ENCODE data around the gene MIPEP.

DNA sequence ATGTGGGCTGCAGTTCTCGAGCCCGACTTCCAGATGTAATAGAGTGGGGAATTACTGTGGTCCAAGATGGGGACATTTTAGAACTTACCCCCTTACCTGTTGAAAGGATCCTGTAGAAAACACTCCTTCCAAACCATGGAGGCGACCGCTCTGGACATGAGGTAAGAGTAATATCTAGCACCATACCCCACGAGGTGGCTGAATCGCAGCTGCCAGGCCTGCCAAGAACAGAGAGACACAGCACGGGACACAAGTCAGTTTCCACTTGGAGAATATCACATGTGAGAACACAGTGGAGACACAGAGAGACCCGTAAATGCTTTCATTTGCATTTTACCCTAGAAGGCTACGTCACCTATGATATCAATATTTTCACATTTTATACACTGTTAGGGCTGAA is 129.2 kb downstream of the MIPEP start:
- TF ChIP-seq EZH2 (IDR thresholded peaks at IDR 0.05; ENCODE audit: low read length, missing control alignments): no peak
- TF ChIP-seq, protein P1, sequence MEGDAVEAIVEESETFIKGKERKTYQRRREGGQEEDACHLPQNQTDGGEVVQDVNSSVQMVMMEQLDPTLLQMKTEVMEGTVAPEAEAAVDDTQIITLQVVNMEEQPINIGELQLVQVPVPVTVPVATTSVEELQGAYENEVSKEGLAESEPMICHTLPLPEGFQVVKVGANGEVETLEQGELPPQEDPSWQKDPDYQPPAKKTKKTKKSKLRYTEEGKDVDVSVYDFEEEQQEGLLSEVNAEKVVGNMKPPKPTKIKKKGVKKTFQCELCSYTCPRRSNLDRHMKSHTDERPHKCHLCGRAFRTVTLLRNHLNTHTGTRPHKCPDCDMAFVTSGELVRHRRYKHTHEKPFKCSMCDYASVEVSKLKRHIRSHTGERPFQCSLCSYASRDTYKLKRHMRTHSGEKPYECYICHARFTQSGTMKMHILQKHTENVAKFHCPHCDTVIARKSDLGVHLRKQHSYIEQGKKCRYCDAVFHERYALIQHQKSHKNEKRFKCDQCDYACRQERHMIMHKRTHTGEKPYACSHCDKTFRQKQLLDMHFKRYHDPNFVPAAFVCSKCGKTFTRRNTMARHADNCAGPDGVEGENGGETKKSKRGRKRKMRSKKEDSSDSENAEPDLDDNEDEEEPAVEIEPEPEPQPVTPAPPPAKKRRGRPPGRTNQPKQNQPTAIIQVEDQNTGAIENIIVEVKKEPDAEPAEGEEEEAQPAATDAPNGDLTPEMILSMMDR (conservative IDR thresholded peaks at IDR 0.05 in 1 of 2, IDR thresholded peaks at IDR 0.05 in 1 of 2; ENCODE audit: low read depth in 1 of 2, low read length in 2 of 2): no peak
